GM23248 (cell line): ENCODE data around the gene GRAP2.

Experiments
- EZH2 ChIP-seq: fragments of 200-600 bp; sonication (generic); IDR thresholded peaks from 2 replicates; pipeline ENCODE4 v1.6.1; 2018; ENCODE audit warnings: antibody characterized with exemption, mild to moderate bottlenecking; ENCODE audit not compliant: insufficient read depth, poor library complexity, severe bottlenecking
- EZH2phosphoT487 ChIP-seq: fragments of 200-600 bp; sonication (generic); IDR thresholded peaks from 2 replicates; pipeline ENCODE4 v1.6.1; 2018; ENCODE audit warnings: antibody characterized with exemption, moderate library complexity, mild to moderate bottlenecking, low read depth; ENCODE audit not compliant: insufficient read depth

DNA sequence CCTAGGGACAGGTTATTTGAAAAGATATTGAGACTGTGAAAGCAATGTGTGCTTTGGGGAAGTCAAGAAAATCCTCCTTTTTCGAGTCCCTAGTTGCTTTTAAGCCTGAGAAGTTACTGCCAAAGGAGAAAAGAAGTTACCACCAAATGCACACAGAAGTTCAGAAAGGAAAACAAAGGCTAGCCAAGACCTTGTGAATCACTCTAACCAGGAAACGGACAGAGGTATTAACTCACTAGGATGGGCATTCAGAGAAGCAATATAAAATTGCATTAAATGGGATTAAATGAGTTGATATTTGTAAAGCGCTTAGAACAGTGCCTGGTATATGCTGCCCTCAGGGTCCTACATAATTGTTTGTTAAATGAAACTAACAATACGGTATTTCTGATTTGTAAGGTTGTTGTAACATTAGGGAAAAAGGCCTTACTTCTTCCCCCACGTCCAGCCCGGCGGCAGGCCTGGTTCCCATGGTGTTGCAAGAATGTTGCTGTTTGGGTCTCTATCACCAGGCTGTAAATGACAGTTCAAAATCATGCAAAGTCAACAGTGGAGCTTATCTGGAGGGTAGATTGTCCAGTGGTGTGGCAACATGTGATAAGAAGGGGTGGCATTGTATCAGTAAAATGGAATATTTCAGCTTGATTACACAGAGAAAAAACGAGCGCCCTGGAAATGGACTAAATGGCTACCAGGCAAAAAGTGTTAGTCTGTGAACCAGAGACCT, 66.4 kb downstream of the GRAP2 start:
- TF ChIP-seq EZH2 (no peak), EZH2phosphoT487 (no peak)
